HCEC 1CT (cell line): ENCODE results near the gene CDK5R1.

Experiments used
- DNase-seq: peaks from one replicate; pipeline ENCODE4 v3.0.0-alpha.2; 2017

The CDK5R1 gene

DNA sequence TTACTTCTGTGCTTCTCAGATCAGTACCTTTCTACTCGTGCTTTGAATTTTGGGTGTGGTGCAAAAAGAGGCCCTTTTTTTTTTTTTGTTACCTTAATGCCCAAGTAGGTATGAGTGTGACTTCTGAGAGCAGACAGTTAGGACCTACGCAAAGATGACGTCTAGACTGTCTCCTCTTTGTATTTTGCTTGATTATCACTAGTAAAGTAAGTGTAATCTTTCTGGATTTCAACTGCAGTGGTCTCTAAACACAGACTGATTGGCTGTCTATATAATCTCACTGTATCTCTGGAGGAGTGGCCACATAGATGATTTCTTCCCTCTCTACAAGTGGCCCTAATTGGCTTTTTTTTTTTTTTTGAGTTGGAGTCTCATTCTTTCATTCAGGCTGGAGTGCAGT lies 11.5 kb upstream of the CDK5R1 start:
- DNase-seq: no peak

DNA sequence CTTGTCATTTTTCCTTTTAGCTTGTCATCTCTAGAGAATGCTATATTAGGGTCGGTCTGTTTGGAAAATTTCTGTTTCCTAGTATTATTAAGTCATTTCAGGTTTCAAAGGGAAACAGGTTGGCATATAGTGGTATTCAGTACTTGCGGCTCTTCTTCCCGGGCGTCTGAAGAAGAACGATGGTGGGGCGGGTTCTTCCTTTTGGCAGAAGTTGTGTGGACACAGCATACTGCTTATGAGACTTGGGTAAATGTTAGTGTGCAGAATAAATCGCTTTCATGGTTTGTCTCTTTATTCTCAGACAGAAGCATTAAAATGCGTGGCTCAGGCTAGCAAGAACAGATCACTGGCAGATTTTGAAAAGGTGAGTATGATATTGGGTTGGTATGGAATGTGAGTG lies 9.6 kb upstream of the CDK5R1 start:
- DNase-seq: no peak

DNA sequence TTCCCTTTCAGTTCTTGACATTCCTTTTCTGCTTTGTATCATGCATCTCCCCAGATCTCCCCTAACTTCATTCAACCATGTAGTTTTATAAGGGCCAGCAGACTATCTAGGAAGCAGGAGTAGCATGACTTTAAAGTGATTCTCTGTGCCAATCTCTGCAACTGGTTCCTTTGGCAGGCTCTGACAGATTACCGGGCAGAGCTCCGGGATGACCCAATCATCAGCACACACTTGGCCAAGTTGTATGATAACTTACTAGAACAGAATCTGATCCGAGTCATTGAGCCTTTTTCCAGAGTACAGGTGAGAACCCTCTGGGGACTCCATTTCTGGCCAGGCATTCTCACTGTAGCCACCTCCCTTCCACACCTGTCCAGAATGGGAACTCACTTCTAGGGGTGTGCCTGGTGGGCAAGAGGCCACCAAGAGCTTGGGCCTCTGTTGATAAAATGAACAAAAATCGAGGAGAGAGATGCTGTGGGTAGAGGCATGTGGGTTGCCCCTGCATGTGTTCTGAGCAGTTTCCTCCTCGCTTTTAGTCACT lies 7.6 kb upstream of the CDK5R1 start:
- DNase-seq: no peak

DNA sequence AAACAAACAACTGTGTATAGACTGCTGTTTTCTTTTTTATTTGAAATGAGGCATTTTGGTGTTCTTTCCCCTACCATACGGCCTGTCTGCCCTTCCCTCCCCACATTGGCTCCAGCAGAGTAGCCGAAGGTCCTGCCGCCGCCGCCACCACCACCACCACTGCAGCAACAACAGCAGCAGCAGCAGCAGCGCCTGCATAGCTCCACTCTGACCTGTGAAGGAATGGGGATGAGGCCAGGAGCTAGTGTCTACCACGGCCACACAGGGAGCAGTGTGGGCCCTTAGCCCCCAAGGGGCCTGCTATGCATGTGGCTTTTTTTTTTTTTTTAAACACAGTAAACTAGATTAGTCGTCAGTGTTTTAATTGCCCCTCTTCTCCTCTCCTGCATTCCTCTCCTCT lies 5.6 kb upstream of the CDK5R1 start:
- no peak for DNase-seq

DNA sequence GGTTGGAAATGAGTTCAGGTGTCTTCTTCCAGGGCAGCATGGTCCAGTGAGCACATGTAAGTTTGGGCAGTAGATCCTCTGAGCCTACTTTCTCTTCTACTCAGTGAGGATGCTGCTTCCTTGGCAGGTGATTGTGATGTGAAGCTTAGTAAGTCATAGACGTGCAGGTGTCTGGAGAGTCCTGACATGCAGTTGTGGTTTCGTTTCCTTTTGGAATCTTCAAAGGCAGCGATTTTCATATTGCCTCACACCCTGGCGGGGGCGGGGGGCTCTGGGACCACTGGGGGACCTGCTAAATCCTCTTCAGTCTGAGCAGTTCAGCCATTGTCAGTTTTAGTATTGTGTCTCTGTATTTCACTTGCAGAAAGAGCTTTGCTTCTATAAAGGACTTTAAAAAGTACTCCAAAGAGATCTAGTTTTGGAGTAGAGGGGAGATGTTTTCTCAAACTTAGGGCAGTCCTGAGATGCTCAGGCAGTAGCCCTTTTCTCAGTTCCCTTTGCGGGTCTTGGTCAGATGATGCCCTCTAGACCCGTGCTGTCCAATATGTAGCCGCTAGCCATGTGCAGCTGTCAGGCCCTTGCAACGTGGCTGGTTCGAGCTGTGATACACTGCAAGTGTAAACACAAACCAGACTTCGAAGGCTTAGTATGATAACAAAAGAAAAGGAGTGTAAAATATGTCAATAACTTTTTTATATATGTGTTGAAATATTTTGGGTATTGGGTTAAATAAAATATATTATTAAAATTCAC lies 4.0 kb upstream of the CDK5R1 start:
- DNase-seq: no peak

DNA sequence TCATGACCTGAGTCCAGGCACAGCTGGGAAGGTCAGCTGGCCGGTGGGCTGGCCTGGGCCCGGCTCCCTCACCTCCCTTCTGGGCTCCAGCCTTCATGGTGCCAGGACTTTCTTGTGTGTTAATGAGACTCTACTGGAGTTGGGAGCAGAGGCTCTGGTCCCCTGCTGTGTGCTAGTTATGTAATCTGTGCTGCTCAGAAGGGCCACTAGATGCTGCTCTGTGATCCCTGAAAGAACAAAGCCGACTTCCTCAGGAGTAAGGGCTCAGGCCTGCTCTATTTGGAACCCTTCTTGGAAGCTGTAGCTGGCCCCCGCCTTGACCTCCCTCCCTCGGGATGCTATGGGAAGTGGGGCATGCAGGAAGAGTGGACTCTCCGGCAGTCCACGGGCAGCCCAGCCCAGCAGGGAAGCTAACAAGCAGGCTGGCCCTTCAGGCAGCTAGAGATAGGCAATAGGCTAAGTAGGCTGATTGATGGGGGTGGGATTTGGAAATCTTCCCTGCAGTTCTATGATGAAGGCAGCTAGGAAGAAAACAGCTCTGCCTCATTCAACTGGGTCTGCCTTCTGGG lies 3.3 kb upstream of the CDK5R1 start:
- peak; percentile 64 for DNase-seq

DNA sequence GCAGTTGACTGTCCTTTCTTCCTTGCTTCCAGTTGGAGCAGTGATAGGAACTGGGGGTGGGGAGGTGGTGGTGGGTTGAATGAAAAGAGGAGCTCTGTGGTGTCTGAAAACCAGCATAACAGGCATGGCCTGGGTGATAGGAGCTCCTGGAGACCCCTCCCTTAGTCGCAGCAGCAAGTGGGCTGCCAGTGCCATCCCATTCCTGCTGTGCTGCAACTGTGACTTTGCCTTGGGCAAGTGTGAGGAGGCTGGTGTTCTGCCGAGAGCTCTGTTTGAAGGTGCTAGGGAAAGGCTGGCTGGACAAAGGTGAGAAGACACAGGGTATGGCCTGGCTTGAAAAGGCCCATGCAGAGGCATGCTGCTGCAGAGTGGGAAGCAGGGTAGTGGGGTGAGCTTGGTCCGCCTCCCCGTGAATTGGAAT lies 2.7 kb upstream of the CDK5R1 start:
- no peak for DNase-seq

DNA sequence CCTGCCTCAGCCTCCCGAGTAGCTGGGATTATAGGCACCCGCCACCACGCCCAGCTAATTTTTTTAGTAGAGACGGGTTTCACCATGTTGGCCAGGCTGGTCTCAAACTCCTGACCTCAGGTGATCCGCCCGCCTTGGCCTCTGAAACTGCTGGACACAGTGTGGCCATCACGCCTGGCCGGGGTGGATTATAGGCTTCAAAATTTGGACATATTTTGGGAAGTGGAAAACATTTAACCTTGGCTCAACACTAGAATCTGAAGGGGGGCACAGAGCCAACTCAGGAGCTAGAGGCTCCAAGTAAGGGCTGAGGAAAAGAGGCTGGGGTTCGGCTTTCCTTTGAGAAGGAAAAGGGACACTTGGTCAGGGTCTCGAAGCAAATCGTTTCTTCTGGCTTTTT lies 2.2 kb upstream of the CDK5R1 start:
- no peak for DNase-seq

DNA sequence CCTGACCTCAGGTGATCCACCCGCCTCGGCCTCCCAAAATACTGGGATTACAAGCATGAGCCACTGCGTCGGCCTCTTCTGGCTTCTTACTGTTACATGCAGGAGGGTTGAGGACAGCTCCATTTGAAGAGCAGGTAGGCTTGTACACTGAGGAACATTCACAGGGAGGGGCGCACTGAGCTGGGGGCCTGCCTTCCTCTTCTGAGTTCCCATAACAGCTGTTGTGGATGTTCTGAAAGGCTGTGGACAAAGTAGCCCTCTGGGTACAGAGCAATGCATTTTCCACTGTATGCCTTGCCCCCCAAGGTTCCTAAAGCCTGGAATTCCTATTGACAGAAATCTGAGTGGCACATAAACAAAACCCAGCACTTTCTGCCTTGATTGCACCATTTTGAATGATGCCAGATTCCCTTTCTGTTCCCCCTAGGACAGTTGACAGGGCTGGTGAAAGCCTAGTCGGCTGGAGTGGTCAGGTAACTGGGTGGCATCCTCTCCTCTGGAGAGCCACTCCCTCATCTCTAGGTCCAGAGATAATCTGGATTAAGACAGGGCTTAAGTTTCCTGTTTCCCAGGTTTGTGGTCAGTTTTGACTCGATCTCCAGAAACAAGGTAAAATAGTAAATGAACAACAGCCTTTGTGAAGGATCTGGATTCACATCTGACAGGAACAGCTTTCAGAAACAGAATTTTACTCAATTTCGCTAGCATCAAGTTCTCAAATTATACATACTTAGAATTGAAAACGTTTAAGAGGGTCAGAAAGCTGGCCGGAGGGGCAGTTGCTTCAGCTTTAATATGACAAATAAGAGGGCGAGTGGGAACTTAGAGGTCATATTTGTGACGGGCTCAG lies 1.3 kb upstream of the CDK5R1 start:
- DNase-seq: no peak

DNA sequence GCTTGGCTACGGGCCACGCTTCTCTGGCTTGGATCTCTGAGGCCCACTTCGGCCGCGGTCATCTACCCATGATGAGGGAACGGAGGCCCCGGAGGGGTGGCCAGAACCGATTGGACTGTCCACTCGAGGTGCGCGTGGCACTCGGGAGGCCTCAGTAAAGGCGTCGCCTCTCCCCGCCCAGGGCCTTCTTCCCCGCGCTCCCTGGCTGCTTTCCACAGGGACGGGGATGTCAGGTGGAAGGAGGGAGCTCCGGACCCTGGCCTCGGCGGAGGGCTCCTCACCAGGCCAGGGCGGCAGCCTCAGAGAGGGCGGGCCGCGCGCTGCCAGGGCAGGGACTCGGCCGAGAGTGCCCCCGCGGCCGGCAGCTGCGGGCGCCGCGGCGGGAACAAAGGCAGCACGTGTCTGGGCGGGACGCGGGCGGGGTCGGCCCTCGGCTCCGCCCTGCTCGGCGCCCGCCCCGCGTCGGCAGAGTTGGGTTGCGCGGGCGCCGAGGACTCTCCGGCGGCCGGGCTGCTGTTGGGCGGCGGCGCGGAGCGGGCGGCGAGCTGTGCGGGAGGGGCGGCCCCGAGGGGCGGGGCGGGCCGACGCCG lies 587 bp upstream of the CDK5R1 start:
- DNase-seq: peak; percentile 71

DNA sequence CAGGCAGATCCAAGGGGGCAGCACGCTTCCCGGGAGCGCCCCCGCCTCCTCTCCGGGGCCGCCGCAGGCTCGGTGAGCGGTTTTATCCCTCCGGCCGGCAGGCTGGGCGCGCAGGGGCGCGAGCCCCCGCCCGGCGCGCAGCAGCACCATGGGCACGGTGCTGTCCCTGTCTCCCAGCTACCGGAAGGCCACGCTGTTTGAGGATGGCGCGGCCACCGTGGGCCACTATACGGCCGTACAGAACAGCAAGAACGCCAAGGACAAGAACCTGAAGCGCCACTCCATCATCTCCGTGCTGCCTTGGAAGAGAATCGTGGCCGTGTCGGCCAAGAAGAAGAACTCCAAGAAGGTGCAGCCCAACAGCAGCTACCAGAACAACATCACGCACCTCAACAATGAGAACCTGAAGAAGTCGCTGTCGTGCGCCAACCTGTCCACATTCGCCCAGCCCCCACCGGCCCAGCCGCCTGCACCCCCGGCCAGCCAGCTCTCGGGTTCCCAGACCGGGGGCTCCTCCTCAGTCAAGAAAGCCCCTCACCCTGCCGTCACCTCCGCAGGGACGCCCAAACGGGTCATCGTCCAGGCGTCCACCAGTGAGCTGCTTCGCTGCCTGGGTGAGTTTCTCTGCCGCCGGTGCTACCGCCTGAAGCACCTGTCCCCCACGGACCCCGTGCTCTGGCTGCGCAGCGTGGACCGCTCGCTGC lies 832 bp downstream of the CDK5R1 start:
- DNase-seq: no peak

DNA sequence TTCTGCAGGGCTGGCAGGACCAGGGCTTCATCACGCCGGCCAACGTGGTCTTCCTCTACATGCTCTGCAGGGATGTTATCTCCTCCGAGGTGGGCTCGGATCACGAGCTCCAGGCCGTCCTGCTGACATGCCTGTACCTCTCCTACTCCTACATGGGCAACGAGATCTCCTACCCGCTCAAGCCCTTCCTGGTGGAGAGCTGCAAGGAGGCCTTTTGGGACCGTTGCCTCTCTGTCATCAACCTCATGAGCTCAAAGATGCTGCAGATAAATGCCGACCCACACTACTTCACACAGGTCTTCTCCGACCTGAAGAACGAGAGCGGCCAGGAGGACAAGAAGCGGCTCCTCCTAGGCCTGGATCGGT lies 1.4 kb downstream of the CDK5R1 start:
- no peak for DNase-seq

DNA sequence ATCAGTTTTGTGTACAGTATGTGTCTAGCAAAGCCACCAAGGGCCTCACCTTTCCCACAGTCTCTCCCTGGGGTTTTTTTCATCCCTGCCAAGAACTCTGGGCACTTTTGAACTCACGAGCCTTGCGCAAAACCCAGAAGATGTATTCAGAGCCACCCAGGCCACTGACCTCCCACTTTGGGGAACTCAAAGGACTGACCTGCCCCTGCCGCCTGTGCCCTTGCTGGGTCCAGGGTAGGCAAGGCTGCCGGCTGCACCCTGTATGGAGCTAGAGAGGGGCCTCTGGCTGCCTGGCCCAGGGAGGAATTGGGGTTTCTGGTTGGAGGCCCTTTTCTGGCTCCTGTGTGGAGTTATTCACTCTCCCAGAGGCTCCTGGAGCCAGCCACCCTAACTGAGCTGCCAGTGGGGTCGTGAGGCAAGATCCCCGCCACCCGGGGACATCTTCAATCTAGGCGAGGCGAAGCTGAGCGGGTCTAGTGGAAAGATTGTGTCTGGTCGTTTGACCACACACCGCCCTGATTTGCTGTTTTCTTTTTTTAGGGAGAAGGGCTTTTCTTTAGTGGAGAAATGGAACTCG lies 1.9 kb downstream of the CDK5R1 start:
- DNase-seq: no peak

DNA sequence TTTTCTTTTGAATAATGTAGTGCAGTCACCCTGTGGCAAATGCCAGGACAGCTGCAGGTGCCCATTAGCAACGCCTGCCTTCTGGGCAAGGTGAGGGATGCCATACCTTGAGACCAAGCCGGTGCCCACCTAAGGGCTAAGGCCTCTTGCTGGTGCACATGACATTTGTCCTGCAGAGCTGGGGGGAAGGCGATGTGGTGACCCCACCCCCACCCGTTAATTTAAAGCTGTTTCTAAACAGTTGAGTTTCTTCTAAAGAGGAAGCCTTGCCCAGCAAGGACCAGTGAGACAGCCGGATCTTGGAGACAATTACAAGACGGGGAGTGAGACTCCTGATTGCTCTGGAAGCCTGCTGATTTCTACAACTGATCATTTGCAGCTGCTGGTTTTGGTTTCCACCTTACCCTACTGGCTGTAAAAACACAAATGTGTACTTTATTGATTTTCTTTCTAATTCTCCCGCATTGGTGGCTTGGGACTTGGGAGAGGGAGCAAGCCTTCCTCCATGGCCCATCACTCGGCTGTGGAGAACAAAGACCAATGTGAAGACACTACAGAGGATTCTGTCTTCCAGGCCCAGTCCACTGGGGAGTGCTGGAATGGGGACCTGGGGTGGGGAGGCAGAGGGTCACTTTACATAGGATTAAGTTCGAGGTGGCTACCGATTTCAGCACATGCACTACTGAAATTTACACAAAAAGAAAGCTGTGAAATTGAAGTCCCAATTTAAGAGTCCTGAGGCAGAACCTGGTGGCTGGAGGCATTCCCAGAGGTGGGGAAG lies 2.7 kb downstream of the CDK5R1 start:
- DNase-seq: no peak

DNA sequence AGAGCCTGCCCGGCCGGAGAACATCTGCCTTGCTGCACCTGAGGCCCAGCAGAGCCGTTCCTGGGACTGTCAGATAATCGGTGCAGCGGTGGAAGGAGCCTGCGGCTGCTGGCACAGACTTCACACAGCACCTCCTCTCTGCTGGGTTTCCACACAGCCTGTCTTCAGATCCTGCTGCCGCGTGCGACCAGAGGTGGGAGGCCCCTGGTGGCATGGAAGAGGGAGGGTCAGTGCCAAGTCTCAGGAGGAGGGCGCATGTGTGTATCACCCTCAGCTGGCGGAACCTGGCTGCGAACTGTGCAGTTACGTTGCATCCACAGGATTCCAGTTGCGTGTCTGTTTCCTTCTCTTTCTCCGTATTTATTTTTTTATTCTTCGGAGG lies 3.3 kb downstream of the CDK5R1 start:
- no peak for DNase-seq

DNA sequence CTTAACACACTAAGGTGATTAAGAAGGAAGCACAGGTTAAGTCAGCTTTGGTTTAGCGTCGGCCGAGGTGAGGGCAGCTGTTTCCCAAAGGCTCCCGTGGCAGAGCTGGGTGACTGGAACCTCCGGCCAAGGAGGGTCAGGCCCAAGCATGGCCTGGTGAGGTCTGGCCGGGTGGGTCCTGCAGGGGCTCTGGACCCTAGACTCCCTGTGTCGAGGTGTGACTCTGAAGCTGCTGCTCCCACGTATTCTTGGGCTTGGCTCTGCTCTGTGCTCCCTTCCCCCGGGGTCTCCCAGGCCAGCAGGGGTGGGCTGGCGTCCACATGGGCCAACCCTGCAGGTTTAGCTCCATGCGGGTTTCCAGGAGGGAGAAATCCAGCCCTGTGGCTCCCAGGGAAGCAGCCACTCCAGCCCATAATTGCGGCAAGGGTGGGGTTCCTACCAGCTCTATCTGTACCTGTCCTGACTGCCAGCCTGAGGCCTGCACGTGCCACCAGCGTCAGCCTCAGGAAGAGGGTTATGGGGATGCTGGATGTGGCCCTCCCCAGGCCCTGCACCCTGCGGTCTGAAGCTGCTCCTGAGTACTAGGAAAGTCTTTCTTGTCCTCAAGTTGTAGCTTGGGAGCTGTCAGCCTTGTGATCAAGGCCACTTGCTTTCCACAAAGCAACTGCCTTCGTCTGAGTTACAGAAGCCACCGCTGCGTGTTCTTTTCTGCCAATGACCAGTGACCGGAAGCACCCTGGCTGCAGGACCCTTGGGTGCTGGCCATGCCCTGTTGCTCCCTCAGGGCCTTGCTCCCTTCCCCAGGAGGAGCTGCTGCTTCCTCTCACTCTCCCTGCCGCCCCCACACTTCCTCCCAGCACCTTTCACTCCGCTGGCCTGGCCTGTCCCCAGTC lies 4.8 kb downstream of the CDK5R1 start:
- no peak for DNase-seq

DNA sequence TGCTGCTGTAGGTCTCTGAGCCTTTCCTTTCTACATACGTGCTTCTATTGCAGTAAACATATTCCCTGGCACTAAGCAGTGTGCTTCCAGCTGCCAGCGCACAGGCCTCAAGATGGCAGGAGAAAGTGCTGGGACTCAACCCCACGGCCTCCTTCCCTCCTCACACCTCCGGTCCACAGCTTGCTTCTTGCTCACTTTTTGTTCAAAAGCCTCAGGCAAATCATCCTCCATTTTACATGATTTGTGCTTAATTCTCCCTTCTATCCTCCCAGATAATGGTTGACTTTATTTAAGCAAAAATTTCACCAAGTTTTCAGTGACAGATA lies 5.4 kb downstream of the CDK5R1 start:
- no peak for DNase-seq

DNA sequence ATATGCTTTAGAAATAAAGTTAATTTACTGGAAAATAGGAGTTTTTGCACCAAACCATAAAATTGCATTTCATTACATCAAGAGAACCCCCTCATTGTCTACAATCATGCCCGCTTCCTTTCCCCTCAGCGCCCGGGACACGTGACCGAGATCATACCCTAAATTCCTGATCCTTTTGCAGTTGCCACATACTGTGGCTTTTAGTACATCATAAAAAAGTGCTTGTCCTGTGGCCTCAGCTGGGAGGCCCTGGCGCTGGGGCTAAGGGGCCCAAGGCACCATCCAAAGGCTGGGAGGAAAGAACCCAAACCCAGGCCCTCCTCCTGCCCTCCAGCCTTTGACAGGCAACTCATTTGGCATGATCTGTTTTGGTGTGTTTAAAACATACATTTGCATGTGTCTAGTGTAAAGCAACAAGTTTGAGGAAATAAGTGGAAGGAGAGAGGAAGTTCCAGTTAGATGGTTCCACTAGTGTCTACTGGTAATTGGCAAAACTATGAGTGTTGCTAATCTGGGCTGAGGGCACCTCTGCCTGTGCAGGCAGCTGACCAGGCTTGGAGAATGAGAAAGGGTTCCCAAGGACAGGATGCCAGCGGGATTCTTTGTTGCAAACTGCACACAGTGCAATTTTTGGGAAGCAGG lies 6.0 kb downstream of the CDK5R1 start:
- no peak for DNase-seq

DNA sequence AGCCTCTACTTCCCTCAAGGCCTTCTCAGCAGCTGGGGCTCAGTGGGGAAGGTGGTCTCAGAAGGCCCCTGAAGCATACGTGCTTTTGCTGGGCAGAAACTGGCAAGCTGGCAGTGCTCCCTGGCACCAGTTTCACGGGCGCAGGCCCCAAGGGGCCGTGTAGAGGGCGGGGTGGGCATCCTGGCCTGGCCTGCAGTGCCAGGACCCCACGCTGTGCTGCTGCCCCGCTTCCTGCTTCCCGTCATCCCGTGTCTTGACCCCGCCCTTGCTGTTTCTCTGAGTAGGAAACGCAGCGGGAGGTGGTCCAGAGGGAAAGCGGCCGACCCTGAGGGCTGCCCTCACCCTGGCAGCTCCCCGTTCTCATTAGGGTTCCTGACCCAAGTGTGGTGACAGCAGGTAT lies 6.8 kb downstream of the CDK5R1 start:
- no peak for DNase-seq

DNA sequence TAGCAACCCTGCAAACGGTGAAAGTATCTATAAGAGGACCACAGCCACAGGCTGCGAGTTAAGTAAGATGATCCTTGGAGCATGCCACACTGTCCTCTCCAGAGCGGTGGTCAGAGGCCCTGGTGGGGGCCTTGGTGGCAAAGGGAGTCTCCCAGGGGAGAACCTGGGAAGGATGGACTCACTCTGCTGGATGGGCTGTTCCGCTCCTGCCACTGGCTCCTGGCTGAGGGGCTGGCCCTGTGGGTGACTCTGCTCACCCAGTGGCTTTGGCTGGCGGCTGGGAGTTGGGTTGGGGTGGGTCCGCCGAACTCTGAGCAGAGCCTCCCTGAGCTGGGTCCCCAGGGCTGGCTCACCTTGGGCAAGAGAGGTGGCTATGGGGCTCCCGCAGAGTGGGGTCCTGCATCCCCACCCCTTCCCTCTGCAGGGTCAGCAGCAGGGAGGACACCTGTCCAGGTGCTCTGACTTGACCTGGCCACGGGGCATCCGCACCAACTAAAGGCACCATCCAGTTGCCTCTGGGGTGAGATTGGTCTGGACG lies 7.3 kb downstream of the CDK5R1 start:
- no peak for DNase-seq
